Stimulated activated CD8-positive, alpha-beta memory T cell treated with anti-CD3 and anti-CD28 coated beads, Interleukin-15, amount 100 ng/mL, for 4 hours (primary cell): Measurements from ENCODE around the gene TMX4.
"Not testable (repeated sequence)": the region's sequence is repeated elsewhere in the genome, so short reads cannot be mapped to it uniquely, and the experiment has no call there.

Experiments used
- DNase-seq, 2 donors: peaks; one replicate each; pipeline ENCODE4 v3.0.0-alpha.2; 2020; ENCODE audit warnings: low read depth in 2 of 2

TMX4 gene

GRCh38 chr20:7967199-7967844 lies 52.2 kb downstream of the TMX4 start:
- no peak for DNase-seq

DNA sequence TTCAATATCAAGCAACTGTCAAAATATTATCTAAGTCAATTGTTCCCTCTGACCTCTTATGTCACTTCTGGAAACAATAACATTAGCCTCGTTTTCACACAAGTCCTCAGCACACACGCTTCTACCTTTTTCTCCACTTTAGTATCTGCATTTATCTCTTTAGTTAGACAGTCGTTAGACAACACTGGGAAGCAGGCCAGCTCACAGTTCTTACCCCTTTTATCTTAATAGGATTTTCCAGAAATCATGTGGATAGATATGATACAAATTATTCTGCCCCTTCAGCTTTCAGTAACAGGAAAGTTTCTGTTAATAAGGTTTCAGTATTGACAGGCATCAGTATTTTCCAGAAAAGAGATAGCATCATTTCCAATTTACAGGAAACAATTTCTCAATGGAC lies 53.4 kb downstream of the TMX4 start:
- no peak for DNase-seq

GRCh38 chr20:7959484-7959883 lies 60.1 kb downstream of the TMX4 start:
- DNase-seq: no peak

DNA sequence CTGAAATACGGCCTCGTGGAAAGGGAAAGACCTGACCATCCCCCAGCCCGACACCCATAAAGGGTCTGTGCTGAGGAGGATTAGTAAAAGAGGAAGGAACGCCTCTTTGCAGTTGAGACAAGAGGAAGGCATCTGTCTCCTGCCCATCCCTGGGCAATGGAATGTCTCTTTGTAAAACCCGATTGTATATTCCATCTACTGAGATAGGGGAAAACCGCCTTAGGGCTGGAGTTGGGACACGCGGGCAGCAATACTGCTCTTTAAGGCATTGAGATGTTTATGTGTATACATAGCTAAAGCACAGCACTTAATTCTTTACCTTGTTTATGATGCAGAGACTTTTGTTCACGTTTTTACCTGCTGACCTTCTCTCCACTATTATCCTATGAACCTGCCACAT lies 63.0 kb downstream of the TMX4 start:
- not testable (repeated sequence) for DNase-seq

- no peak for DNase-seq
Measured at GRCh38 chr20:7950387-7950786, 69.2 kb downstream of the TMX4 start.

- DNase-seq: no peak
Measured at GRCh38 chr20:7943891-7944290, 75.7 kb downstream of the TMX4 start.

- DNase-seq: no peak
Measured at GRCh38 chr20:7940341-7940740, 79.2 kb downstream of the TMX4 start, which contains the start of gene HAO1. HAO1 (minus strand) TSS chr20:7940458; CDS start chr20:7940422, 36 bp downstream.

GRCh38 chr20:7939663-7940062 lies 79.9 kb downstream of the TMX4 start:
- DNase-seq: no peak

DNA sequence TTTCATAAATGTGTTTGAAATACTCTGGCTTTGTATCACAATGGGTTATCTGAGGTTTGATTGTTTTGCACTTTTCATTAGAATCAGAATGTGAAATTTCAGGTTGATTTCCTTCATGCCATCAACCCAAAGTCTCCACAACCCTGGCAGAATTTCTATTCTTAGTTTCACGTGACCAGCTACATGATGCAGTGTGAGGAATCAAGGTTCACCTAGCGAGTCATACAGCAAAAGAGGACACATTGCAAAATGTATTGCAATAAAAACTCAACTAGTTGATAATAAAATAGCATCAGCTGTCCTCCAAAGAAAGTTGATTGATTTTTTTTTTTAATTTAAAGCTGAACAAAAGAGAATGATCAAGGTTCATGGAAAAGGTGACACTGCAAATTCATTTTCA lies 81.5 kb downstream of the TMX4 start:
- DNase-seq: no peak

- DNase-seq: no peak
Measured at GRCh38 chr20:7937328-7937727, 82.2 kb downstream of the TMX4 start.

- no peak for DNase-seq
Measured at GRCh38 chr20:7935027-7935551, 84.5 kb downstream of the TMX4 start.

DNA sequence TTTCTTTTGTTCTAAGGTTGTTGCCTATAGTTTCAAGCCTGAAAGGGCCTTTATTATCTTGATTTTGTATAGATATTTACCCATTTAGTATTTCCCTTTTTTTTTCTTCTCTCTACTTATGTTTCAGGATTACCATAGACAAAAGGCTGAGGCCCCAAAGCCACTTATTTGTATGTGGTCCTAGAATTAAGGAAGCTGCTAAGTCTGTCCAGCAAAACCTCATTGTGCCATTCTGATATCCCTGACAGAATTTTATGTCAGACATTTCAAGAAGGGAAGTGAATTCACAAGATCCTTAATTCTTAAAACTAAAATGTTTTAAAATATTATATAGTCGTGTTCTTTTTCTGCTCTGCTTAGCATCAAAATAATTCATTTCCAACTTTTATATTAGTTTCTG lies 86.2 kb downstream of the TMX4 start:
- no peak for DNase-seq

GRCh38 chr20:7930343-7930742 lies 89.2 kb downstream of the TMX4 start:
- no peak for DNase-seq
